ENCODE measurements around the gene BET1L. TPM values are rescaled to one million over a fixed set of nuclear protein-coding genes. Genes with fewer than 3 reads are reported as not detected.
A peak's percentile ranks its signal among the peaks of the same experiment; 100 is the strongest.

Gene BET1L
- total RNA-seq, 2 experiments from 2014 or later: 29.7 to 33.2 TPM

DNA sequence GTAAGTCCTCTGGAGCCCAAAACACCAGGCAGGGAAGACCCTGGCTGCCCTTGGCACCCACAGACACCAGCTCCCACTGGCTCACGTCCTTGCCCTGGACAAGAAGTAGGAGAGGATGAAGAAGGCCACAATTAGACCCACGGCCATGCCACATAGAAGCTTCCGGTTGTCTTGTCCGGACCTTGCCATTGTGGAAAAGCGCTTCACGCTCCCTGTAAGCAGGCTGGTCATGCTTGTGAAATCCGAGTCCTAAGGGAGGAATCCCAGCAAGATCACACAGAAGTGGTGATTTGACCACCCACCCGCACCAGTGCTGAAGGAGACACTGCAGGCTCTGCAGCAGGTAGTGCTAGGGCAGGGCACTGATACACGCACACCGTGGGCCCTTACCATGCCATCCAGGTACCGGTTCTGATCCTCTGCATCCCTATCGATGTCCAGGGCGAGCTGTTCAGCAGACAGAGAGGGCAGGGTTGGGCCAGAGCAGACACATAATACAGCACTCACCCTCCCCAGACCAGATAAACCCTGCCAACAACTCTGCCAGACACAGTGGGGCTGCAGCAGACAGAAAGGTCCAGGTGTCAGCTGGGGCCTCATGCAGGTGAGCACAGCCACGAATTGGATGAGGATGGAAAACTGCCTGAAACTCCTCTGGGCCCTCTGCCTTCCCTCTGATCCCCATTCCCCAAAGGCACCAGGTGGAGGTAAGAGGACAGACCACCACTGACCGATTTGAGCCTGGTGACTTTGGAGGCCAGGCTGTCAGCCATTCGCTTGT lies 1.8 kb downstream of the BET1L start:
- POLR2A ChIA-PET: no interaction called here
- Mint-ChIP-seq H3K27ac (peak overlapping the region; percentile 19), H3K9me3 (no peaks in the 10 kb centered on the region), H3K36me3 (ENCODE audit: low read depth) (peaks cover 41% of the 10 kb centered on the region), H3K4me3 (peak overlapping the region; percentile 95), H3K27me3 (no peaks in the 10 kb centered on the region), H3K4me1 (peaks cover 59% of the 10 kb centered on the region)
- DNase-seq: no peak
- CTCF ChIA-PET: interaction anchor here (1.1 kb wide), 1 partner anchor 158 kb away, joined by 3 read pairs; no protein-coding TSS in a partner anchor

DNA sequence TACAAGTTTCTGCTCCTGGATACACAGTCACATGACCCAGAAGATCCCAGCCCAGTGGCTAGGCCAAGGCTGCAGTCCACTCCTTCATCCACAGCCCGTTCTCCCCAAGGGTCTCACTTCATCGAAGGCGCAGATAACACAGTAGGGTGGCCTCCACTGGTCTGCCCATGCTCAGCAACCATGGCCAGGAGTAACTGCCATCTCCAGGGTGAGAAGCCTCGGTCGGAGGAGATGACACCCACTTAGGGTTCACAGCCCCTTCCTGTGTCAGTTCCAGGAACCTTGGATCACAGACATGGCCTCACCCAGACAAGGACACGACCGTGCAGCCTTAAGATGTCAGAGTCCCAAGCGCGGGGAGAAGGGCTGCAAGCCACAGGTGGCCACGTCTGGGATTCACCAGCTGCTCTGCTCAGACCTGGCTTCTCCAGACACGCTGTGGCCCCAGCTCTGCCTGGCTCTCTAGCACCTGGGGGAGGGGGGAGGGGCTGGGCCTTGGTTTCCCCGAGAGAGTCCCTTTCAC lies 2.6 kb downstream of the BET1L start:
- ChIA-PET CTCF (interaction anchor here (0.6 kb wide), 2 partner anchors 25 to 306 kb away, joined by 3 read pairs; no protein-coding TSS in a partner anchor), POLR2A (no interaction called here)
- no peaks in the 10 kb centered on the region for H3K9me3 Mint-ChIP-seq
- H3K27ac Mint-ChIP-seq: peak overlapping the region; percentile 19
- peaks cover 34% of the 10 kb centered on the region for H3K36me3 Mint-ChIP-seq (ENCODE audit: low read depth)
- no peaks in the 10 kb centered on the region for H3K27me3 Mint-ChIP-seq
- peaks cover 51% of the 10 kb centered on the region for H3K4me1 Mint-ChIP-seq
- no peak for DNase-seq
- peak overlapping the region; percentile 36 for H3K4me3 Mint-ChIP-seq

DNA sequence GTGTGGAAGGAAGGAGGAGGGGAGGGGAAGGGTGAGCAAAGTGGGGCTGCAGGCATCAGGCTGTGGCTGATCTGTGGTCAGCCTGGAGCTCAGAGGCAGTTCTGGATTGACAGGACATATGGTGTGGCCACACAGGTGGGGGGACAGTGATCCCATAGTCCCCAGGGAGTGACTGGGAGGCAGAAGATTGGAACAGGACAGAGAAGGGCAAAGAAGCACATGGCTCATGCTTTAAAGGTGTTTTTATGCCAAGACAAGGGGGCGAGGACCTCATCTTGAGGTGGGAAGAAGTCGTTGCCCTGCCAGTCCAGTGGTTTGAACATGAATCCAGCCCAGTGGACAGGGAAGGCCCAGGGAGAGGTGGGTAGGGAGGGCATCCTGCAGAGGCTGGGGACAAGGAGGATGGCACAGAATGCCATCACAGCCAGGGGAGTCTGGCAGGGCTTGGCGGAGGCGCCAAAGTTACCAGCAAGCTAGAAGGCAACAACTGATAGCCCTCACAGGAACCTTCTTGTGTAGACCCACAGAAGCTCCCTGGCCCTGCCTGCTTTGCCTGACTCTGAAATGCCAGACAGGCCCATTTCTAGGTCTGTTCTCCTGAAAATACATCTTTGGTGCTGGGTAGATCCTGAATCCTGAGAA lies 3.1 kb downstream of the BET1L start:
- Mint-ChIP-seq H3K4me1 (peaks cover 48% of the 10 kb centered on the region), H3K9me3 (no peaks in the 10 kb centered on the region), H3K27me3 (no peaks in the 10 kb centered on the region), H3K36me3 (ENCODE audit: low read depth) (peaks cover 32% of the 10 kb centered on the region), H3K4me3 (no peak overlapping the region), H3K27ac (no peak overlapping the region)
- CTCF ChIA-PET: interaction anchor here (0.6 to 1.1 kb wide), 2 partner anchors 26 kb away, joined by 3 read pairs; no protein-coding TSS in a partner anchor
- POLR2A ChIA-PET: no interaction called here
- DNase-seq: no peak

DNA sequence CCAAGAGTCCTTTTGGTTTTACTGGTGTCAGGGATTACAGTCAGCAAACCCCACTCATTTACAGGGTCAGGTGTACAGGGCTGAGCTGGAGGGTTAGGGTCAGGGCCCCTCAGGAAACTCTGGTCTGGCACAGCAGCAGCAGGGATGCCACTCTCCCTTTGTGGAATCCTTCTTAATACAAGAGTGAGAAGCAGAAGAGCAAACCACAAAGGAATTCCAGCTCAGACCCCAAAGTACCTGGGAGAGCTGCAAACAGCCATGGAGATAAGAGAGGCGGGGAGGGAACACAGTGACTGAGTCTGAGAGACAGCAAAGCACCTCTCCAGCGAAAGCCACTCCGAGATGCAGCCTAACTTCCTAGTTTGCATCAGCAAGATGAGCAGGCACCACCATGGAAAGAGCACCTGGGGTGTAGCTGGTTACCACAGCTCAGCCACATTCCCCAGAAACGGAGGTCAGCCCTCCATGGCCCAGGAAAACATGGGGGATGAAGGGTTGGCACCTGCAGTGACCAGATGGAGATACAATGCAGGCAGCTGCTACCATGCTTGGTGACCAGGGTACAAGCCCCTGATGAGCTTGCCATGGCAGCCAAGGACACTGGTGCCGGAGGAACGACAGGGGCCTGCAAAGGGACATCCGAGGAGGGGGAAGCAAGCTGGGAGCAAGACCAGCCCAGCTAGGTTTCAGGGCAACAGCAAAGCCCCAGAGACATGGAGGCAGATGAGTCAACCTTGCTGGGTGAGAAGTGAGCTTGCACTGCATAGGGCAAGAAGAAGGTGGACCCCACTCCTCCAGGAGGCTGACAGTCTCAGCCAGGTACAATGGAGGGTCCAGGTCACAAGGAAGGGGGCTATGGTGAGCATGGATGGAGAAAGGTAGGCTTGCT lies 3.9 kb downstream of the BET1L start:
- CTCF ChIA-PET: interaction anchor here (1.1 kb wide), 1 partner anchor 27 kb away, joined by 3 read pairs; no protein-coding TSS in a partner anchor
- POLR2A ChIA-PET: no interaction called here
- DNase-seq: no peak
- Mint-ChIP-seq H3K27me3 (no peaks in the 10 kb centered on the region), H3K36me3 (ENCODE audit: low read depth) (peaks cover 30% of the 10 kb centered on the region), H3K27ac (peak overlapping the region; percentile 85), H3K4me1 (peaks cover 48% of the 10 kb centered on the region), H3K4me3 (no peak overlapping the region), H3K9me3 (no peaks in the 10 kb centered on the region)

DNA sequence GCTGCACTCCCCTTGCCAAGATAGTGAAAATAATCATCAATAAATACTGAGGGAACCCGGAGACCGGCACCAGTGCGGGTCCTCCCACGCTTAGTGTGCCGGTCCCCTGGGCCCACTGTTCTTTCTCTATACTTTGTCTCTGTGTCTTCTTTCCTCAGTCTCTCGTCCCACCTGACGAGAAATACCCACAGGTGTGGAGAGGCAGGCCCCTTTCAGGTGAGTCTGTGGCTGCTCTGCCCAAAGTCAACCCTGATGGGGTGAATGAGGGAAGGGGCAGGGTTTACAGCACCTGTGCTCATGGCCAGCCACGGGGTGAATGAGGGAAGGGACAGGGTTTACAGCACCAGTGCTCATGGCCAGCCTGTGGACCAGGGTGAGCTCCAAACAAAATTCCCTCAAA lies 4.7 kb downstream of the BET1L start:
- Mint-ChIP-seq H3K9me3 (no peaks in the 10 kb centered on the region), H3K27ac (peak overlapping the region; percentile 85), H3K36me3 (ENCODE audit: low read depth) (peaks cover 28% of the 10 kb centered on the region), H3K4me1 (peaks cover 48% of the 10 kb centered on the region), H3K27me3 (no peaks in the 10 kb centered on the region), H3K4me3 (no peak overlapping the region)
- CTCF ChIA-PET: no interaction called here
- POLR2A ChIA-PET: no interaction called here
- no peak for DNase-seq

DNA sequence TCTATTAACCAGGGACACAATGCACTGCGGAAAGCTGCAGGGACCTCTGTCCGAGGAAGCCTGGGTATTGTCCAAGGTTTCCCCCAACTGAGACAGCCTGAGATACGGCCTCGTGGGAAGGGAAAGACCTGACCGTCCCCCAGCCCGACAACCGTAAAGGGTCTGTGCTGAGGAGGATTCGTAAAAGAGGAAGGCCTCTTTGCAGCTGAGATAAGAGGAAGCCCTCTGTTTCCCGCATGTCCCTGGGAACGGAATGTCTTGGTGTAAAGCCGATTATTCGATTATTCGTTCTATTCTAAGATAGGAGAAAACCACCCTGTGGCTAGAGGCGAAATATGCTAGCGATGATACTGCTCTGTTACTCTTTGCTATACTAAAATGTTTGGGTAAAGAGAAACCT lies 5.2 kb downstream of the BET1L start:
- DNase-seq: no peak
- Mint-ChIP-seq H3K27ac (peak overlapping the region; percentile 85), H3K27me3 (no peaks in the 10 kb centered on the region), H3K36me3 (ENCODE audit: low read depth) (peaks cover 25% of the 10 kb centered on the region), H3K9me3 (no peaks in the 10 kb centered on the region), H3K4me1 (peaks cover 48% of the 10 kb centered on the region), H3K4me3 (no peak overlapping the region)
- ChIA-PET CTCF (no interaction called here), POLR2A (no interaction called here)

DNA sequence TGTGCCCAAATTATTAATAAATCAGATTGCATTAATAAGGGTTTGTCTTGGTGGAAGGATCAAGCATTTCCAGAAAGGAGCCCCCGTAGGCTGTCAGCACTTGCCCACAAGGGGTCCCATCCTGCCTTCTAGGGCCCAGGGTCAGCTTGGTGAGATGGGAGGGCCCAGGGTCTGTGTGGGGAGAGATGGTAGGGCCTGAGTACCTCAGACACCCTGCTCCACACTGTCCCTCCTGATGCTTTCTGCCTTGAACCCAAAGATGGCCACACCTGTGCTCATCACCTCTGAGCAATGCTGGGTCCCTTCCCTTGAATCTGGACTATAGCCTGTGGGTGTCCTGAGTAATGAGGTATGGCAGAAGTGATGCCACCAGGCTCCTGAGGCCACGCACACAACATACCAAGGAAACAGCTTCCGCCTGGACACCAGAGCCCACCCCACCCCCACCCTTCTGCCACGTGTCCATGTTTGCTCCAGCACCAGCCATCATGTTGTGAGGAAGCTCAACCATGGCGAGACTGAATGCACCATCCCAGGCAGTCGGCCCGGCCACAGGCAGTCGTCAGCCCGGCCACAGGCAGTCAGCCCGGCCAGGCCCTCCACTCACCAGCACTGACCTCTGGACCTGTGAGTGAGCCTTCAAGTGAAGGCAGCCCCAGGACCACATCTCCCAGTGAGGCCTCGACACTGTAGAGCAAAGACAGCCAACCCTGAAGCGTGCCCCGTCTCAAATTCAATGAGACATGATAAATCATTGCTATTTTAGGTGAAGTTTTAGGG lies 6.8 kb downstream of the BET1L start:
- Mint-ChIP-seq H3K9me3 (no peaks in the 10 kb centered on the region), H3K36me3 (ENCODE audit: low read depth) (peaks cover 22% of the 10 kb centered on the region), H3K4me1 (peaks cover 39% of the 10 kb centered on the region), H3K27me3 (no peaks in the 10 kb centered on the region), H3K27ac (peak overlapping the region; percentile 41), H3K4me3 (no peak overlapping the region)
- POLR2A ChIA-PET: no interaction called here
- DNase-seq: peak; percentile 4
- CTCF ChIA-PET: interaction anchor here (0.6 kb wide), 1 partner anchor 163 kb away, joined by 3 read pairs; no protein-coding TSS in a partner anchor

DNA sequence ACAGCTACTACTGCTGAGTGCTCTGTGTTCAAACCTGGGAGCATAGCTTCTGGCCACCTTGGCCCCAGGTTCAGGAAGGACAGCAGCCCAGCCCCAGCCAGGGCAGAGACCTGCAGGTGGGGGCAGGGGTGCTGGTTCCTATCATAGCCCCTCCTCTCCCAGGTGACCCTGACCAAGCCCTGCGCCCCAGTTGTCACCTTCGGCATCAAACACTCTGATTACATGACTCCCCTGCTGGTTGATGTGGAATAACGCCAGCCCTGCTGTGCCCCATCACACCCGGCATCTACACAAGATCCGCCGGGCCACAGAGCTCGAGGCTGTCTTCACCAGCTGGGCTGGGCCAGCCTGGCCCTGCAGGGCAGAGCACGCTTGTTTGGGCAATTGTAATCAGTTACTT lies 7.4 kb downstream of the BET1L start:
- H3K27me3 Mint-ChIP-seq: no peaks in the 10 kb centered on the region
- H3K36me3 Mint-ChIP-seq (ENCODE audit: low read depth): peaks cover 20% of the 10 kb centered on the region
- no peak overlapping the region for H3K27ac Mint-ChIP-seq
- ChIA-PET POLR2A (no interaction called here), CTCF (interaction anchor here (0.6 kb wide), 1 partner anchor 164 kb away, joined by 3 read pairs; no protein-coding TSS in a partner anchor)
- H3K4me3 Mint-ChIP-seq: no peak overlapping the region
- peaks cover 34% of the 10 kb centered on the region for H3K4me1 Mint-ChIP-seq
- peak; percentile 7 for DNase-seq
- H3K9me3 Mint-ChIP-seq: no peaks in the 10 kb centered on the region

DNA sequence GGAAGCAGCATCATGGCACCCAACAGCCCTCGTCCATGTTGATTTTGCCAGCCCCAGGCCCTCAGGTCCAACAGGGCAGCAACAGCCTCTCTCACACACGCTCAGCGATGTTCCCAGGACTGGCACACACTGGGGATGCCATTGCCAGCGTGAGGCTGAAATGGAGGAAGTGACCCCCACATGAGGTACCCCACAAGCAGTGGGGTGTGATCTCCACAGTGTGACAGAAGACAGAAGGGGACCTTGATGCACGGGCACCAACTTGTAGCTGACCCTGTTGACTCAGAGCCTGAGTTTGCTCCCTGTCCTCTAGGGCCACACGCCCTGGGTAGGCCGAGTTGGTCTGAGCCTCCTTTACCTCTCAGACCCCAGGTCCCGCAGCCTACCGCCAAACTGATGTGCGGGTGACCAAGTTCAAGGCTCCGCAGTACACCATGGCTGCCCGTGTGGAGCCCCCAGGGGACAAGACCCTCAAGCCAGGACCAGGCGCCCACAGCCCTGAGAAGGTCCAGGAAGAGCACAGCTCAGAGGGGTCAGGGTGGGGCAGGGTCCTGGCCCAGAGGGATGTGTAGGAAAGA lies 8.1 kb downstream of the BET1L start:
- ChIA-PET POLR2A (no interaction called here), CTCF (interaction anchor here (1.1 kb wide), 1 partner anchor 52 kb away, joined by 3 read pairs; no protein-coding TSS in a partner anchor)
- H3K9me3 Mint-ChIP-seq: no peaks in the 10 kb centered on the region
- no peak overlapping the region for H3K27ac Mint-ChIP-seq
- no peak overlapping the region for H3K4me3 Mint-ChIP-seq
- no peaks in the 10 kb centered on the region for H3K27me3 Mint-ChIP-seq
- peaks cover 15% of the 10 kb centered on the region for H3K36me3 Mint-ChIP-seq (ENCODE audit: low read depth)
- peak; percentile 4 for DNase-seq
- H3K4me1 Mint-ChIP-seq: peaks cover 30% of the 10 kb centered on the region

DNA sequence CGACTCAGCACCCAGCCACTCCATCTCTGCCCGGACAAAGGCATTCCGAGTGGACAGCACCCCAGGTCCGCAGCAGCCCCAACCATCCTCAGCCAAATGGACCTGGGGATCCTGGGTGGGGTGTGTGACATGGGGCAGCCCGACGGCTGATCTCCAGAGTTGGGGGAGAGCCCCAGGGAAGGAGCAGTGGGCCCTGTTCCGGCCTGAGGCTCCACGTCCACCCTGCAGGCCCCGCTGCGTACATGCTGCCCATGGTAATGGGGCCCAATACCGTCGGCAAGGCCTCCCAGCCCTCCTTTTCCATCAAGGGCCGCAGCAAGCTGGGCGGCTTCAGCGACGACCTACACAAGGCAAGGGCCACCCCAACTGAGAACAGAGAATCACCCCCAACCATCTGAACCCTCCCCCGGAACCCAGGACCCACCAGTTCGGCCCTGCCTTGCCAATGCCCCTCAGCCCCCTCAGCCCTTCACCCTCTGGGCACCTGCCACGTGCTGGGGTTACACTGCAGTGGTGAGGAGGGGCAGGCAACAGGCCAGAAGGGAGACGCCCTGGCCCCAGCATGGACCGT lies 8.9 kb downstream of the BET1L start:
- no peaks in the 10 kb centered on the region for H3K27me3 Mint-ChIP-seq
- peak; percentile 4 for DNase-seq
- peaks cover 8% of the 10 kb centered on the region for H3K36me3 Mint-ChIP-seq (ENCODE audit: low read depth)
- ChIA-PET CTCF (interaction anchor here (1.1 to 1.7 kb wide), 2 partner anchors 9 to 52 kb away, joined by 3 to 6 read pairs; partner anchors contain the start of genes BET1L and RIC8A), POLR2A (no interaction called here)
- H3K27ac Mint-ChIP-seq: peak overlapping the region; percentile 31
- no peak overlapping the region for H3K4me3 Mint-ChIP-seq
- H3K9me3 Mint-ChIP-seq: no peaks in the 10 kb centered on the region
- peaks cover 23% of the 10 kb centered on the region for H3K4me1 Mint-ChIP-seq

DNA sequence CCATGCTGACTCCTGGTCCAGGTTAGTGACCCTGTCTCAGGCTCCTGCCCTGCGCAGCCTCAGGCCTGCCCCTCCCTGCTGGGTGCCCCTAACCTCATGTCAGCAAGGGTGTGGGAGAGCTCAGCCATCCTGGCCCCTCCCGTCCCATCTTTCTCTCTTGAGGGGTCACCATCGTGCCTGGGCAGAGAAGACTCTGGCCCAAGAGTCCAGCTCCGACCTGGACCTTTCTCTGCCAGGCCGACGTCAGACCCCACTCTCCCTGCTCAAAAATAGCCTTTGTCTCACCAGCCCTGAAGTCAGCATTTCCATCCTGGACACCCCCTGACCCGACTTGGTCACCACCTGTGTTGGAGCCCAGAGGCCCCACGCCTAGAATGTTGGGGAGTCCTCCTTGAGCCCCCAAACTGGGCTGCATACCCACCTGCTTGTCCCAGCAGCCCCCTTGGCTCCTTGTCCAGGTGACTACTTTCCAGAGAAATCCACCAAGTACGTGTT lies 9.4 kb downstream of the BET1L start:
- peaks cover 18% of the 10 kb centered on the region for H3K4me1 Mint-ChIP-seq
- no peaks in the 10 kb centered on the region for H3K9me3 Mint-ChIP-seq
- H3K27me3 Mint-ChIP-seq: no peaks in the 10 kb centered on the region
- H3K27ac Mint-ChIP-seq: peak overlapping the region; percentile 25
- no peak for DNase-seq
- ChIA-PET CTCF (interaction anchor here (1.7 kb wide), 1 partner anchor 9 kb away, joined by 6 read pairs; the partner anchor contains the start of genes BET1L and RIC8A), POLR2A (no interaction called here)
- H3K36me3 Mint-ChIP-seq (ENCODE audit: low read depth): peaks cover 3% of the 10 kb centered on the region
- no peak overlapping the region for H3K4me3 Mint-ChIP-seq

Measured in activated CD4-positive, alpha-beta T cell treated with anti-CD3 and anti-CD28 coated beads, Interleukin-2, amount 10 ng/mL, durations not matched to agents 7 days and 5 days (primary cell).